ENCODE data around the gene ASCC1. TPM values are rescaled to one million over a fixed set of nuclear protein-coding genes. Genes with fewer than 3 reads are reported as not detected.

Gene ASCC1
- total and polyA plus RNA-seq, 2 experiments from 2014 or later, result 13.7 to 37.2 TPM

GRCh38 chr10:72061491-72061890 lies 154.6 kb downstream of the ASCC1 start:
- ATAC-seq (peak; percentile 86), DNase-seq (ENCODE audit: low spot score) (peak; percentile 64)
- Histone ChIP-seq H3K4me1 (ENCODE audit: insufficient read depth) (no peaks in the 10 kb centered on the region), H2AFZ (peak overlapping the region; percentile 76), H3K36me3 (ENCODE audit: insufficient read depth) (no peaks in the 10 kb centered on the region), H3K27me3 (ENCODE audit: insufficient read depth) (no peaks in the 10 kb centered on the region), H4K20me1 (replicated peaks; ENCODE audit: insufficient read depth) (no peaks in the 10 kb centered on the region), H3K9me2 (ENCODE audit: insufficient read depth) (no peaks in the 10 kb centered on the region), H3K4me3 (no peak overlapping the region), H3F3A (replicated peaks; ENCODE audit: low read depth) (no peaks in the 10 kb centered on the region), H3K79me2 (replicated peaks; ENCODE audit: insufficient read depth) (no peaks in the 10 kb centered on the region), H3K4me2 (no peak overlapping the region), H3K27ac (ENCODE audit: low read depth) (no peak overlapping the region)
- Mint-ChIP-seq H3K4me1 (peaks cover 19% of the 10 kb centered on the region), H3K36me3 (ENCODE audit: low read depth) (no peaks in the 10 kb centered on the region), H3K9me3 (no peaks in the 10 kb centered on the region), H3K27ac (no peak overlapping the region), H3K27me3 (ENCODE audit: insufficient read depth, low read depth, poor library complexity) (peaks cover 13% of the 10 kb centered on the region), H3K4me3 (no peak overlapping the region)
- TF ChIP-seq POLR2AphosphoS5 (IDR thresholded peaks at IDR 0.05; ENCODE audit: low read depth) (no peak), CREB1 (CRISPR knock-in tag; IDR thresholded peaks at IDR 0.05; ENCODE audit: low read depth) (no peak), ZNF331 (CRISPR knock-in tag; IDR thresholded peaks at IDR 0.05; ENCODE audit: low read depth) (no peak), JUNB (IDR thresholded peaks at IDR 0.05; ENCODE audit: unreplicated experiment) (no peak), ZNF462 (CRISPR knock-in tag; IDR thresholded peaks at IDR 0.05) (no peak), ZNF114 (CRISPR knock-in tag; IDR thresholded peaks at IDR 0.05) (no peak), CTCF (conservative IDR thresholded peaks at IDR 0.05; ENCODE audit: low read depth in 2 of 2) (peak; percentile 54 to 89)

Measured in GM23338 (cell line).